H1 (cell line): Measurements from ENCODE around the gene ZFPL1. TPM values are rescaled to one million over a fixed set of nuclear protein-coding genes. Genes with fewer than 3 reads are reported as not detected.

ENCODE experiments used
- CHD2 ChIP-seq: IDR thresholded peaks from 2 replicates; pipeline ENCODE4 v1.6.1; 2012; ENCODE audit warnings: low read length, improper control_type of control experiment
- CHD7 ChIP-seq: fragments of 300-600 bp; sonication (generic); IDR thresholded peaks from 2 replicates; pipeline ENCODE4 v1.7.1; 2012; ENCODE audit warnings: low read length, moderate library complexity, mild to moderate bottlenecking, inconsistent platforms; ENCODE audit not compliant: insufficient replicate concordance
- KDM4A ChIP-seq: IDR thresholded peaks from one replicate; pipeline ENCODE4 v1.7.1; 2012; ENCODE audit warnings: low read depth, mild to moderate bottlenecking, moderate library complexity, low read length, inconsistent platforms; ENCODE audit not compliant: severe bottlenecking
- TAF1 ChIP-seq: IDR thresholded peaks from 2 replicates; pipeline ENCODE4 v1.6.1; 2011; ENCODE audit warnings: mild to moderate bottlenecking, low read depth, low read length
- polyA plus RNA-seq, 7 experiments: library from polyadenylated mRNA; depleted of rRNA in 3 of 7; stranded (reverse) in 5 of 7; unstranded in 2 of 7; fragments of >200 nt in 5 of 7; fragments of 200-250 nt in 2 of 7; gene quantifications; 1 replicate in 5 of 7; 2 replicates in 1 of 7; 4 replicates in 1 of 7; pipeline versions ENCODE4 v1.2.1 to v1.2.3, GENCODE V29; 2011 to 2013; ENCODE audit warnings: missing spikeins in 2 of 7, mixed read lengths in 2 of 7
- total RNA-seq: library from RNA; stranded (reverse); fragmentation: NEBNext Ultra II Directional; extraction: Animal tissue kit (Norgen Biotek cat#: 25700); gene quantifications from 2 replicates; pipeline ENCODE4 v1.2.1, GENCODE V29; 2021

ZFPL1 gene
- total and polyA plus RNA-seq, 2 of the 8 experiments (the other 6 are each of a cell fraction or from before 2014, with no cell fraction given) = 21.5 to 76.8 TPM

GRCh38 chr11:65086809-65087208, 2.8 kb downstream of the ZFPL1 start (continued):
- TF ChIP-seq TAF1 = no peak
- TF ChIP-seq CHD2 = no peak
- no peak for TF ChIP-seq KDM4A
- TF ChIP-seq CHD7 = no peak
